Neuronal stem cell (in vitro differentiated cells): Measurements from ENCODE around the gene LRP1B.

ENCODE experiments used
- DNase-seq: peaks from one replicate; pipeline ENCODE4 v3.0.0-alpha.2; 2013; ENCODE audit warnings: low spot score
- H2AFZ ChIP-seq: one replicate; pipeline ENCODE4 v1.6.1; 2013; ENCODE audit warnings: mild to moderate bottlenecking, low read length, inconsistent platforms
- H2AK5ac ChIP-seq: 2 replicates; pipeline ENCODE4 v1.6.1; 2013; ENCODE audit warnings: low read depth, mild to moderate bottlenecking, inconsistent platforms, low read length, moderate library complexity, mixed read lengths
- H2BK120ac ChIP-seq: 2 replicates; pipeline ENCODE4 v1.6.1; 2013; ENCODE audit warnings: low read depth, mild to moderate bottlenecking, inconsistent platforms, low read length, moderate library complexity, mixed read lengths
- H2BK12ac ChIP-seq: one replicate; pipeline ENCODE4 v1.6.1; 2013; ENCODE audit warnings: low read length, inconsistent platforms
- H2BK15ac ChIP-seq: 2 replicates; pipeline ENCODE4 v1.6.1; 2013; ENCODE audit warnings: mild to moderate bottlenecking, low read length, inconsistent platforms, mixed read lengths
- H2BK5ac ChIP-seq: one replicate; pipeline ENCODE4 v1.6.1; 2013; ENCODE audit warnings: inconsistent platforms, mild to moderate bottlenecking, low read length, moderate library complexity
- H3K14ac ChIP-seq: one replicate; pipeline ENCODE4 v1.6.1; 2013; ENCODE audit warnings: low read length, inconsistent platforms
- H3K18ac ChIP-seq: 2 replicates; pipeline ENCODE4 v1.6.1; 2013; ENCODE audit warnings: low read length, inconsistent platforms
- H3K23ac ChIP-seq: 2 replicates; pipeline ENCODE4 v1.6.1; 2013; ENCODE audit warnings: low read depth, mild to moderate bottlenecking, mixed read lengths, low read length, inconsistent platforms; ENCODE audit not compliant: poor library complexity
- H3K27ac ChIP-seq: replicated peaks from 3 replicates; pipeline ENCODE4 v1.5.1; 2013; ENCODE audit warnings: low read length, inconsistent platforms
- H3K27me3 ChIP-seq, 3 experiments: 2 replicates each; pipeline ENCODE4 v1.6.1; 2013; ENCODE audit warnings: low read length in 3 of 3, mild to moderate bottlenecking in 2 of 3, inconsistent platforms in 1 of 3, low read depth in 1 of 3, mixed read lengths in 1 of 3, moderate library complexity in 1 of 3; ENCODE audit not compliant: control insufficient read depth in 3 of 3, insufficient read depth in 3 of 3
- H3K36me3 ChIP-seq, 2 donors: replicated peaks in 1 of 2; 2 replicates each; pipeline ENCODE4 v1.6.1; 2013; ENCODE audit warnings: low read length in 2 of 2; ENCODE audit not compliant: control insufficient read depth in 2 of 2, insufficient read depth in 2 of 2
- H3K4ac ChIP-seq: 2 replicates; pipeline ENCODE4 v1.6.1; 2013; ENCODE audit warnings: inconsistent platforms, mild to moderate bottlenecking, low read length, moderate library complexity
- H3K4me1 ChIP-seq, 2 donors: 1 replicate in 1 of 2; 2 replicates in 1 of 2; pipeline ENCODE4 v1.6.1; 2013; ENCODE audit warnings: low read length in 2 of 2, low read depth in 1 of 2; ENCODE audit not compliant: control insufficient read depth in 2 of 2, insufficient read depth in 1 of 2
- H3K4me2 ChIP-seq: one replicate; pipeline ENCODE4 v1.6.1; 2013; ENCODE audit warnings: mild to moderate bottlenecking, low read length, inconsistent platforms; ENCODE audit not compliant: insufficient read depth, poor library complexity, severe bottlenecking
- H3K4me3 ChIP-seq, 2 donors: 2 replicates each; pipeline ENCODE4 v1.5.1; 2013; ENCODE audit warnings: low read length in 2 of 2, mild to moderate bottlenecking in 2 of 2, inconsistent platforms in 1 of 2, moderate library complexity in 1 of 2
- H3K79me1 ChIP-seq: one replicate; pipeline ENCODE4 v1.6.1; 2013; ENCODE audit warnings: low read depth, mild to moderate bottlenecking, inconsistent platforms, low read length, moderate library complexity
- H3K9ac ChIP-seq: one replicate; pipeline ENCODE4 v1.6.1; 2013; ENCODE audit warnings: mild to moderate bottlenecking, low read depth, low read length, inconsistent platforms; ENCODE audit not compliant: poor library complexity
- H3K9me3 ChIP-seq, 2 donors: replicated peaks in 1 of 2; 2 replicates each; pipeline versions ENCODE3 to v1.6.1; 2013; ENCODE audit warnings: low read length in 2 of 2, mild to moderate bottlenecking in 2 of 2, inconsistent platforms in 1 of 2, low read depth in 1 of 2, mixed read lengths in 1 of 2, moderate library complexity in 1 of 2; ENCODE audit not compliant: control insufficient read depth in 2 of 2, insufficient read depth in 1 of 2
- H4K8ac ChIP-seq: one replicate; pipeline ENCODE4 v1.6.1; 2013; ENCODE audit warnings: low read depth, mild to moderate bottlenecking, inconsistent platforms, low read length, moderate library complexity
- H4K91ac ChIP-seq: one replicate; pipeline ENCODE4 v1.6.1; 2013; ENCODE audit warnings: low read length, low read depth, mild to moderate bottlenecking, inconsistent platforms; ENCODE audit not compliant: poor library complexity
- WGBS, 2 donors: extraction: QIAGEN DNeasy Blood & Tissue Kit; methylation state at CpG; one replicate each; pipeline ENCODE4 v1.1.7; 2013; ENCODE audit warnings: missing lambda C conversion rate in 2 of 2, mixed read lengths in 1 of 2; ENCODE audit not compliant: insufficient read length in 2 of 2, insufficient replicate concordance in 1 of 2; ENCODE audit errors: extremely low coverage in 2 of 2; 5-methylcytosine and 5-hydroxymethylcytosine counted together

The LRP1B gene

DNA sequence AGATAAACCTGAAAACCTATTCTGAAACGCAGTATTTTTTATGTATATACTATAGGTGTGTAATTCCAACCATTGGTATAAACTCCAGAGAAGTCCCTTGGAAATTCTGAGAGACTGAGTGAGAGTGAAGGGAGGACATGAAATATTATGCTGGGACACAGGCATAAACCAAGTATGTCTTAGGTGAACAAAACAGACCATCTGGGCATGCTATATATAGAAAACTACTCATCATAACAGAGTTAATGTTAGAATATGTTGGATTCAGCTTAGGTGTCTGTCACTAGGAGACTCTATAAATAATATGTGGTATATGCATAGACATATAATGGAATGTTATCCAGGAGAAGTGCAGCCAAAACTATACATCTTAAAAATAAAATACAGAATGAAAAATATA lies 282.6 kb downstream of the LRP1B start:
- no peak overlapping the region for H2BK5ac ChIP-seq
- H2BK15ac ChIP-seq: no peak overlapping the region
- H3K23ac ChIP-seq: no peak overlapping the region
- no peak overlapping the region for H3K4me2 ChIP-seq
- no peak overlapping the region for H3K4ac ChIP-seq
- no peak overlapping the region for H3K14ac ChIP-seq
- no peak overlapping the region for H3K4me3 ChIP-seq
- H2AFZ ChIP-seq: no peak overlapping the region
- no CpG with 5 or more reads among the region's 1 CpG for WGBS, 2 donors
- H2BK12ac ChIP-seq: no peak overlapping the region
- no peak overlapping the region for H2AK5ac ChIP-seq
- H3K9me3 ChIP-seq: no peaks in the 10 kb centered on the region
- no peak overlapping the region for H3K18ac ChIP-seq
- no peak overlapping the region for H4K8ac ChIP-seq
- no peak for DNase-seq
- H3K4me1 ChIP-seq: peaks cover 0 to 2% of the 10 kb centered on the region in 2 donors
- no peaks in the 10 kb centered on the region for H3K79me1 ChIP-seq
- no peaks in the 10 kb centered on the region for H3K27me3 ChIP-seq
- no peaks in the 10 kb centered on the region for H3K36me3 ChIP-seq
- no peak overlapping the region for H3K9ac ChIP-seq
- H4K91ac ChIP-seq: no peak overlapping the region
- H2BK120ac ChIP-seq: no peak overlapping the region
- H3K27ac ChIP-seq: no peak overlapping the region

DNA sequence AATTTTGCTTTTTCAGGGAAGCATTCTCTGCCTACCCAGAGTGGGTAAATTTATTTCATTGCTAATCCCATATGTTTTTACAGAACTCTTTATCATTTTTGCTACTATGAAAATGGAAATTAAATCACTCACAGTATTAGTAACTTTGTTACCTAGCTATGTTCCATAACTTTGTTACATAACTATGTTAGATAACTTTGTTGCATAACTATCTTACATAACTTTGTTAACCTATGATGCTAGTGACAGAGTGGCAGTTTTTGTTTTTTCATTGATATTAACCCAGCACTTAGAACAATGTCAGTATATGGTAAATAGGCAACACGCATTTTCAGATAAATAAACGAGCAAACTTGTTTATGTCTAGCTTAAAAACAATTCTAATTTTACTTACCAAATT lies 286.6 kb downstream of the LRP1B start:
- H2BK5ac ChIP-seq: no peak overlapping the region
- no peak overlapping the region for H2AK5ac ChIP-seq
- no peak overlapping the region for H2BK12ac ChIP-seq

DNA sequence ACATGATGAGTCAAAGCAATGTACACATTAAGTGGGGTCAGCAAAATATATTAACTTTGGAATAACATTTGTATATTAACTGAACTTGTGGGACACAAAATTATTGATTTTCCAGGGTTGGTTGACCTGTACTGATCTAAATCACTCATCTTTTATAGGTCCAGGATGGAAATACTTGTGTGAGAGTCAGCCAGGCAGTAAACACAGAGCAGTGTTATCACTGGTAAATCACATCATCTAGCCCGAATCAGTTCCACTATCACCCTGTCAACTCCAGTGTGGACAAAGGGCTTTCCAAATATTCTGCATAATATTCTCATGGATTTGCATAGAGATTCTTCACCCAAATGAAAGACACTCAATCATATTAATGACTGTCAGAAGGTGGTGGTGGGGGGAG lies 295.7 kb downstream of the LRP1B start:
- Histone ChIP-seq H2BK12ac (no peak overlapping the region), H3K4me1 (no peaks in the 10 kb centered on the region), H3K4me3 (no peak overlapping the region), H3K27ac (no peak overlapping the region), H2AFZ (no peak overlapping the region), H4K91ac (no peak overlapping the region), H3K4ac (no peak overlapping the region), H3K4me2 (no peak overlapping the region), H3K18ac (no peak overlapping the region), H3K27me3 (no peaks in the 10 kb centered on the region), H2BK5ac (no peak overlapping the region), H3K36me3 (no peaks in the 10 kb centered on the region), H3K9ac (no peak overlapping the region), H3K14ac (no peak overlapping the region), H3K79me1 (no peaks in the 10 kb centered on the region), H2BK120ac (no peak overlapping the region), H2BK15ac (no peak overlapping the region), H4K8ac (no peak overlapping the region), H3K9me3 (no peaks in the 10 kb centered on the region), H2AK5ac (no peak overlapping the region), H3K23ac (no peak overlapping the region)
- no peak for DNase-seq
- no CpG with 5 or more reads among the region's 1 CpG for WGBS, 2 donors

More for the DNA sequence above, 286.6 kb downstream of the LRP1B start:
- no peak overlapping the region for H3K14ac ChIP-seq
- no peaks in the 10 kb centered on the region for H3K9me3 ChIP-seq
- no peak overlapping the region for H3K27ac ChIP-seq
- no peak overlapping the region for H3K23ac ChIP-seq
- no peaks in the 10 kb centered on the region for H3K79me1 ChIP-seq
- WGBS, 2 donors: no CpG with 5 or more reads among the region's 2 CpGs
- H4K8ac ChIP-seq: no peak overlapping the region
- no peak overlapping the region for H3K4ac ChIP-seq
- H4K91ac ChIP-seq: no peak overlapping the region
- H2BK120ac ChIP-seq: no peak overlapping the region
- no peak overlapping the region for H3K9ac ChIP-seq
- no peak overlapping the region for H3K18ac ChIP-seq
- H2AFZ ChIP-seq: no peak overlapping the region
- no peaks in the 10 kb centered on the region for H3K4me1 ChIP-seq
- no peaks in the 10 kb centered on the region for H3K36me3 ChIP-seq
- no peaks in the 10 kb centered on the region for H3K27me3 ChIP-seq
- no peak overlapping the region for H2BK15ac ChIP-seq
- no peak overlapping the region for H3K4me3 ChIP-seq
- no peak overlapping the region for H3K4me2 ChIP-seq
- DNase-seq: no peak

- Histone ChIP-seq H4K8ac (no peak overlapping the region), H2AFZ (no peak overlapping the region), H3K9me3 (no peaks in the 10 kb centered on the region), H2AK5ac (no peak overlapping the region), H2BK15ac (no peak overlapping the region), H3K36me3 (no peaks in the 10 kb centered on the region), H2BK5ac (no peak overlapping the region), H4K91ac (no peak overlapping the region), H3K4me1 (no peaks in the 10 kb centered on the region), H3K14ac (no peak overlapping the region), H3K4me3 (no peak overlapping the region), H3K18ac (no peak overlapping the region), H2BK120ac (no peak overlapping the region), H3K9ac (no peak overlapping the region), H2BK12ac (no peak overlapping the region), H3K27ac (no peak overlapping the region), H3K23ac (no peak overlapping the region), H3K79me1 (no peaks in the 10 kb centered on the region), H3K27me3 (no peaks in the 10 kb centered on the region), H3K4ac (no peak overlapping the region), H3K4me2 (no peak overlapping the region)
- no CpG with 5 or more reads among the region's 6 CpGs for WGBS, 2 donors
- no peak for DNase-seq
Observed at GRCh38 chr2:141828761-141829160, 302.1 kb downstream of the LRP1B start.
